GM12878 (cell line): ENCODE results near the gene TUT4. TPM values are rescaled to one million over a fixed set of nuclear protein-coding genes. Genes with fewer than 3 reads are reported as not detected.

Experiments
- ATAC-seq: fragments of 200-7000 bp; cut with Tn5 transposase; 3 replicates; pipeline ENCODE4 v1.9.1; 2020; ENCODE audit warnings: mild to moderate bottlenecking, moderate library complexity
- BruUV-seq: library from RNA; stranded (reverse); fragments of 400-500 nt; replicated peaks from 2 replicates; lab custom pipeline; 2021; lab: Mats Ljungman, UMichigan
- CTCF ChIA-PET: fragments of 300-600 bp; sonication (Branson Sonifier 250); formaldehyde crosslinking; extraction: SDS; loops from one replicate; lab custom pipeline; 2021; ENCODE audit warnings: inconsistent platforms; lab: Yijun Ruan, JAX
- POLR2A ChIA-PET: fragments of 350-600 bp; formaldehyde crosslinking; extraction: SDS; loops from one replicate; lab custom pipeline; 2021; ENCODE audit warnings: inconsistent platforms; lab: Charles Lee
- RAD21 ChIA-PET: fragments of 300-600 bp; sonication (Branson Sonifier 250); formaldehyde crosslinking; loops from one replicate; lab custom pipeline; 2023; ENCODE audit warnings: antibody characterized with exemption; ENCODE audit not compliant: unreplicated experiment; lab: Charles Lee
- SMC1A ChIA-PET: fragments of 300-600 bp; sonication (Branson Sonifier 250); formaldehyde crosslinking; loops from one replicate; lab custom pipeline; 2023; ENCODE audit not compliant: unreplicated experiment, uncharacterized antibody; lab: Charles Lee
- DNase-seq: peaks from one replicate; pipeline ENCODE4 v3.0.0-alpha.2; 2011; ENCODE audit warnings: low read depth, low spot score
- FAIRE-seq: peaks from 3 replicates; lab custom pipeline; 2011; peaks lifted over from hg19 to GRCh38; lab: Jason Lieb, UNC
- H2AFZ ChIP-seq: 2 replicates; pipeline ENCODE4 v1.6.0; 2011; ENCODE audit warnings: low read depth, low read length, control low read depth; ENCODE audit not compliant: control insufficient read depth
- H3K27ac ChIP-seq: 2 replicates; pipeline ENCODE4 v1.5.1; 2011; ENCODE audit warnings: control low read depth; ENCODE audit not compliant: control insufficient read depth, insufficient read depth
- H3K27me3 ChIP-seq, 2 experiments: replicated peaks in 1 of 2; 2 replicates each; pipeline versions ENCODE4 v1.6.0 to v1.6.1; 2011; ENCODE audit warnings: low read length in 1 of 2; ENCODE audit not compliant: control insufficient read depth in 2 of 2, insufficient read depth in 2 of 2
- H3K36me3 ChIP-seq, 2 experiments: 2 replicates each; pipeline ENCODE4 v1.5.1; 2011; ENCODE audit warnings: low read length in 1 of 2; ENCODE audit not compliant: control insufficient read depth in 2 of 2, insufficient read depth in 2 of 2
- H3K4me1 ChIP-seq: 2 replicates; pipeline ENCODE4 v1.6.1; 2011; ENCODE audit warnings: mild to moderate bottlenecking, low read length, moderate library complexity, mixed read lengths; ENCODE audit not compliant: control insufficient read depth, insufficient read depth
- H3K4me2 ChIP-seq: 2 replicates; pipeline ENCODE4 v1.6.0; 2011; ENCODE audit warnings: control low read depth; ENCODE audit not compliant: control insufficient read depth, insufficient read depth
- H3K4me3 ChIP-seq: fragments of 200-600 bp; sonication (generic); 2 replicates; pipeline ENCODE4 v1.5.1; 2016
- H3K79me2 ChIP-seq: 2 replicates; pipeline ENCODE4 v1.6.0; 2011; ENCODE audit warnings: low read length; ENCODE audit not compliant: control insufficient read depth, insufficient read depth
- H3K9ac ChIP-seq: 2 replicates; pipeline ENCODE4 v1.8.0; 2011; ENCODE audit warnings: low read length, control low read depth, mixed read lengths; ENCODE audit not compliant: control insufficient read depth, insufficient read depth
- H3K9me3 ChIP-seq: replicated peaks from 3 replicates; pipeline ENCODE4 v1.5.1; 2011; ENCODE audit warnings: mild to moderate bottlenecking, low read length; ENCODE audit not compliant: control insufficient read depth, insufficient read depth
- H4K20me1 ChIP-seq: 2 replicates; pipeline ENCODE4 v1.6.0; 2011; ENCODE audit not compliant: control insufficient read depth, insufficient read depth
- HDGF ChIP-seq: fragments of 450-650 bp; IDR thresholded peaks from 2 replicates; pipeline ENCODE4 v1.6.1; 2016; ENCODE audit warnings: antibody characterized with exemption
- IKZF2 ChIP-seq, 2 experiments: fragments of 450-650 bp; IDR thresholded peaks; 2 replicates each; pipeline ENCODE4 v1.6.1; 2017; ENCODE audit warnings: mild to moderate bottlenecking in 2 of 2, moderate library complexity in 2 of 2
- JUNB ChIP-seq: IDR thresholded peaks from 2 replicates; pipeline ENCODE4 v1.6.1; 2016; ENCODE audit warnings: antibody characterized with exemption, mild to moderate bottlenecking
- JUND ChIP-seq: IDR thresholded peaks from 2 replicates; pipeline ENCODE4 v1.6.1; 2012; ENCODE audit warnings: low read depth, mild to moderate bottlenecking, low read length, improper control_type of control experiment, moderate library complexity
- NFXL1 ChIP-seq: fragments of 450-650 bp; IDR thresholded peaks from 2 replicates; pipeline ENCODE4 v1.6.1; 2017; ENCODE audit warnings: antibody characterized with exemption, mild to moderate bottlenecking, borderline replicate concordance
- STAT3 ChIP-seq: IDR thresholded peaks from 2 replicates; pipeline ENCODE4 v1.6.1; 2011; ENCODE audit warnings: low read depth, low read length, improper control_type of control experiment
- WGBS: methylation state at CpG from one replicate; pipeline ENCODE4 v1.1.6; 2016; ENCODE audit warnings: low lambda C conversion rate; ENCODE audit not compliant: insufficient replicate concordance, insufficient coverage; ENCODE audit errors: missing lambda C conversion rate; 5-methylcytosine and 5-hydroxymethylcytosine counted together
- in situ Hi-C: fragments of 300-500 bp; cut with MboI; formaldehyde crosslinking; loops from 9 replicates; pipeline ENCODE4 v1.14.3; 2018; ENCODE audit warnings: mixed read lengths
- intact Hi-C: fragments of 100-400 bp; cut with micrococcal nuclease; formaldehyde crosslinking; loops from one replicate; pipeline ENCODE4 v1.14.2; 2022; ENCODE audit not compliant: unreplicated experiment
- polyA plus RNA-seq, 11 experiments: library from polyadenylated mRNA; depleted of rRNA in 4 of 11; unstranded in 6 of 11; stranded (reverse) in 5 of 11; fragments of >200 nt; fragmentation: Nextera tagmentation in 4 of 11; fragmentation: Illumina TruSeq in 1 of 11; extraction: Ambion mirVana in 4 of 11; extraction: Trizol in 1 of 11; gene quantifications; 1 replicate in 1 of 11; 2 replicates in 10 of 11; pipeline versions ENCODE4 v1.2.1 to v1.2.3, GENCODE V29; 2011 to 2016; ENCODE audit warnings: inconsistent platforms in 2 of 11, missing spikeins in 2 of 11, low read depth in 1 of 11
- total RNA-seq, 4 experiments: library from RNA; depleted of rRNA in 3 of 4; stranded (reverse); fragments of >200 nt in 3 of 4; fragmentation: Illumina TruSeq in 1 of 4; extraction: Trizol in 1 of 4; gene quantifications; 2 replicates each; pipeline versions ENCODE4 v1.2.1 to v1.2.3, GENCODE V29; 2013 to 2021
- TF ChIP-seq, protein P1 (sequence below): fragments of 450-650 bp; IDR thresholded peaks from 2 replicates; pipeline ENCODE4 v1.6.1; 2016; ENCODE audit warnings: mild to moderate bottlenecking, moderate library complexity, borderline replicate concordance
- TF ChIP-seq, protein P2 (sequence below): fragments of 450-650 bp; IDR thresholded peaks from 2 replicates; pipeline ENCODE4 v1.6.1; 2017; ENCODE audit warnings: mild to moderate bottlenecking, moderate library complexity

The TUT4 gene
- total and polyA plus RNA-seq, 10 of the 15 experiments (the other 5 are each of a cell fraction or from before 2014, with no cell fraction given), result 9.4 to 40.7 (median 27.6) TPM

DNA sequence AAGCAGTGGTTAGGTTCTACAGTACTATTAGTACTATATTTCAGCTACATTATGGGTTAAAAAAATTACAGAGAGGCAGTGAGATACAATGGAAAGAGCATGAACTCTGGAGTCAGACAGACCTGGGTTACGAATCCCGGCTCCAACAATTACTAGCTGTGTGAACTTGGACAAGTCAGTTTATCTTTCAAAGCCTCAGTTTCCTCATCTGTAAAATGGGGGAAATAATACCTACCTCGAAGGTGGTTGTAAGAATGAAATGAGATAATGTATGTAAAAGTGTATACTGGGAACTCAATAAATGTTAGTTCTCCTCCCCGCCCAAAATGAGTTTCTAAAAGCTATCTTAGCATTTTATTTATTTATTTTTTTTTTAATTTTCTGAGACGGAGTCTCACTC lies 89.0 kb downstream of the TUT4 start:
- no peak for DNase-seq
- WGBS, result 98% methylated on average over 5 of the region's 5 CpGs
- intact Hi-C loops (no loop called here), in situ Hi-C loops (no loop called here)
- no peaks in the 10 kb centered on the region for H3K36me3 ChIP-seq
- no peaks in the 10 kb centered on the region for H3K79me2 ChIP-seq
- no peak for ATAC-seq
- H3K4me1 ChIP-seq, result no peaks in the 10 kb centered on the region
- TF ChIP-seq IKZF2 (IDR thresholded peaks at IDR 0.05), result no peak
- no peak for TF ChIP-seq HDGF
- H3K4me3 ChIP-seq, result no peak overlapping the region
- BruUV-seq, result no TSS peak
- SMC1A ChIA-PET, result interaction anchor here (1.0 kb wide), 1 partner anchor 9 kb away, joined by 6 read pairs; no protein-coding TSS in a partner anchor
- no peak overlapping the region for H2AFZ ChIP-seq
- no peaks in the 10 kb centered on the region for H3K27me3 ChIP-seq
- no peaks in the 10 kb centered on the region for H3K9me3 ChIP-seq
- no peak overlapping the region for H3K9ac ChIP-seq
- RAD21 ChIA-PET, result no interaction called here
- CTCF ChIA-PET, result interaction anchor here (0.8 to 1.2 kb wide), 2 partner anchors 11 to 336 kb away, joined by 3 read pairs; no protein-coding TSS in a partner anchor
- POLR2A ChIA-PET, result no interaction called here
- FAIRE-seq, result no peak
- no peak overlapping the region for H3K27ac ChIP-seq
- no peak overlapping the region for H3K4me2 ChIP-seq
- H4K20me1 ChIP-seq, result no peaks in the 10 kb centered on the region

DNA sequence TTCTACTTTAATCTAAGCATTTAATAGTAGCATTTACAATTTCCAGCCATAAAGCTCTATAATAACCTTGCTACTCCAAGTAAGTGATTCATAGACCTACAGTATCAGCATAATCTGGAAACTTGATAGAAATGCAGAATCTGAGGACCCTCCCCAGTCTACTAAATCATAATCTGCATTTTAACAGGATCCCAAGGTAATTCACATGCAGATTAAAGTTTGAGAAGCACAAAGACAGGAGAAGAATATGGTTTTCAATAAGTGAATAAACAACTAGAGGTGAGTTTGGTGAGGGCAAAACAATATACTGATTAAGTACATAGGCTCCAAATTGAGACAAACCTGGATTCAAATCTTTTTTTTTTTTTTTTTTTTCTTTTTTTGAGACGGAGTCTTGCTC lies 91.1 kb downstream of the TUT4 start:
- Histone ChIP-seq H3K9me3 (no peaks in the 10 kb centered on the region), H4K20me1 (no peaks in the 10 kb centered on the region), H3K4me2 (no peak overlapping the region), H3K36me3 (no peaks in the 10 kb centered on the region), H3K27ac (no peak overlapping the region), H3K4me3 (no peak overlapping the region), H2AFZ (no peak overlapping the region), H3K4me1 (no peaks in the 10 kb centered on the region), H3K79me2 (no peaks in the 10 kb centered on the region), H3K9ac (no peak overlapping the region), H3K27me3 (no peaks in the 10 kb centered on the region)
- CTCF ChIA-PET, result no interaction called here
- RAD21 ChIA-PET, result no interaction called here
- no CpG with 5 or more reads among the region's 1 CpG for WGBS
- intact Hi-C loops, result no loop called here
- SMC1A ChIA-PET, result no interaction called here
- DNase-seq (no peak), ATAC-seq (no peak), FAIRE-seq (no peak)
- POLR2A ChIA-PET, result no interaction called here
- in situ Hi-C loops, result no loop called here
- BruUV-seq, result no TSS peak
- TF ChIP-seq NFXL1 (no peak), JUNB (no peak), JUND (no peak), STAT3 (no peak)
- TF ChIP-seq, protein P1, sequence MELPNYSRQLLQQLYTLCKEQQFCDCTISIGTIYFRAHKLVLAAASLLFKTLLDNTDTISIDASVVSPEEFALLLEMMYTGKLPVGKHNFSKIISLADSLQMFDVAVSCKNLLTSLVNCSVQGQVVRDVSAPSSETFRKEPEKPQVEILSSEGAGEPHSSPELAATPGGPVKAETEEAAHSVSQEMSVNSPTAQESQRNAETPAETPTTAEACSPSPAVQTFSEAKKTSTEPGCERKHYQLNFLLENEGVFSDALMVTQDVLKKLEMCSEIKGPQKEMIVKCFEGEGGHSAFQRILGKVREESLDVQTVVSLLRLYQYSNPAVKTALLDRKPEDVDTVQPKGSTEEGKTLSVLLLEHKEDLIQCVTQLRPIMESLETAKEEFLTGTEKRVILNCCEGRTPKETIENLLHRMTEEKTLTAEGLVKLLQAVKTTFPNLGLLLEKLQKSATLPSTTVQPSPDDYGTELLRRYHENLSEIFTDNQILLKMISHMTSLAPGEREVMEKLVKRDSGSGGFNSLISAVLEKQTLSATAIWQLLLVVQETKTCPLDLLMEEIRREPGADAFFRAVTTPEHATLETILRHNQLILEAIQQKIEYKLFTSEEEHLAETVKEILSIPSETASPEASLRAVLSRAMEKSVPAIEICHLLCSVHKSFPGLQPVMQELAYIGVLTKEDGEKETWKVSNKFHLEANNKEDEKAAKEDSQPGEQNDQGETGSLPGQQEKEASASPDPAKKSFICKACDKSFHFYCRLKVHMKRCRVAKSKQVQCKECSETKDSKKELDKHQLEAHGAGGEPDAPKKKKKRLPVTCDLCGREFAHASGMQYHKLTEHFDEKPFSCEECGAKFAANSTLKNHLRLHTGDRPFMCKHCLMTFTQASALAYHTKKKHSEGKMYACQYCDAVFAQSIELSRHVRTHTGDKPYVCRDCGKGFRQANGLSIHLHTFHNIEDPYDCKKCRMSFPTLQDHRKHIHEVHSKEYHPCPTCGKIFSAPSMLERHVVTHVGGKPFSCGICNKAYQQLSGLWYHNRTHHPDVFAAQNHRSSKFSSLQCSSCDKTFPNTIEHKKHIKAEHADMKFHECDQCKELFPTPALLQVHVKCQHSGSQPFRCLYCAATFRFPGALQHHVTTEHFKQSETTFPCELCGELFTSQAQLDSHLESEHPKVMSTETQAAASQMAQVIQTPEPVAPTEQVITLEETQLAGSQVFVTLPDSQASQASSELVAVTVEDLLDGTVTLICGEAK, result no peak
- TF ChIP-seq, protein P2, sequence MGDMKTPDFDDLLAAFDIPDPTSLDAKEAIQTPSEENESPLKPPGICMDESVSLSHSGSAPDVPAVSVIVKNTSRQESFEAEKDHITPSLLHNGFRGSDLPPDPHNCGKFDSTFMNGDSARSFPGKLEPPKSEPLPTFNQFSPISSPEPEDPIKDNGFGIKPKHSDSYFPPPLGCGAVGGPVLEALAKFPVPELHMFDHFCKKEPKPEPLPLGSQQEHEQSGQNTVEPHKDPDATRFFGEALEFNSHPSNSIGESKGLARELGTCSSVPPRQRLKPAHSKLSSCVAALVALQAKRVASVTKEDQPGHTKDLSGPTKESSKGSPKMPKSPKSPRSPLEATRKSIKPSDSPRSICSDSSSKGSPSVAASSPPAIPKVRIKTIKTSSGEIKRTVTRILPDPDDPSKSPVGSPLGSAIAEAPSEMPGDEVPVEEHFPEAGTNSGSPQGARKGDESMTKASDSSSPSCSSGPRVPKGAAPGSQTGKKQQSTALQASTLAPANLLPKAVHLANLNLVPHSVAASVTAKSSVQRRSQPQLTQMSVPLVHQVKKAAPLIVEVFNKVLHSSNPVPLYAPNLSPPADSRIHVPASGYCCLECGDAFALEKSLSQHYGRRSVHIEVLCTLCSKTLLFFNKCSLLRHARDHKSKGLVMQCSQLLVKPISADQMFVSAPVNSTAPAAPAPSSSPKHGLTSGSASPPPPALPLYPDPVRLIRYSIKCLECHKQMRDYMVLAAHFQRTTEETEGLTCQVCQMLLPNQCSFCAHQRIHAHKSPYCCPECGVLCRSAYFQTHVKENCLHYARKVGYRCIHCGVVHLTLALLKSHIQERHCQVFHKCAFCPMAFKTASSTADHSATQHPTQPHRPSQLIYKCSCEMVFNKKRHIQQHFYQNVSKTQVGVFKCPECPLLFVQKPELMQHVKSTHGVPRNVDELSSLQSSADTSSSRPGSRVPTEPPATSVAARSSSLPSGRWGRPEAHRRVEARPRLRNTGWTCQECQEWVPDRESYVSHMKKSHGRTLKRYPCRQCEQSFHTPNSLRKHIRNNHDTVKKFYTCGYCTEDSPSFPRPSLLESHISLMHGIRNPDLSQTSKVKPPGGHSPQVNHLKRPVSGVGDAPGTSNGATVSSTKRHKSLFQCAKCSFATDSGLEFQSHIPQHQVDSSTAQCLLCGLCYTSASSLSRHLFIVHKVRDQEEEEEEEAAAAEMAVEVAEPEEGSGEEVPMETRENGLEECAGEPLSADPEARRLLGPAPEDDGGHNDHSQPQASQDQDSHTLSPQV, result no peak
